HepG2 (cell line): ENCODE data around the gene MRFAP1L1. TPM values are rescaled to one million over a fixed set of nuclear protein-coding genes. Genes with fewer than 3 reads are reported as not detected.

ENCODE experiments used
- HDAC1 ChIP-seq: sonication (generic); formaldehyde crosslinking; IDR thresholded peaks from 2 replicates; pipeline ENCODE4 v1.5.1; 2020; ENCODE audit warnings: mild to moderate bottlenecking, missing genetic modification reagents
- PHF21A ChIP-seq: sonication (generic); formaldehyde crosslinking; IDR thresholded peaks from 2 replicates; pipeline ENCODE4 v1.5.0; 2020; ENCODE audit warnings: mild to moderate bottlenecking, missing genetic modification reagents
- RBAK ChIP-seq: sonication (generic); formaldehyde crosslinking; IDR thresholded peaks from 2 replicates; pipeline ENCODE4 v1.5.1; 2020; ENCODE audit warnings: mild to moderate bottlenecking, missing genetic modification reagents
- RCOR2 ChIP-seq: IDR thresholded peaks from 2 replicates; pipeline ENCODE4 v1.6.1; 2016; ENCODE audit warnings: missing biosample characterization, missing genetic modification reagents
- SIX4 ChIP-seq: sonication (generic); formaldehyde crosslinking; IDR thresholded peaks from 2 replicates; pipeline ENCODE4 v1.4.0; 2020; ENCODE audit warnings: missing genetic modification reagents
- SMARCC2 ChIP-seq: fragments of 450-650 bp; IDR thresholded peaks from 2 replicates; pipeline ENCODE4 v1.6.1; 2017; ENCODE audit warnings: antibody characterized with exemption, mild to moderate bottlenecking
- SNAPC4 ChIP-seq: sonication (generic); formaldehyde crosslinking; IDR thresholded peaks from 2 replicates; pipeline ENCODE4 v1.4.0; 2020; ENCODE audit warnings: mild to moderate bottlenecking, missing genetic modification reagents
- SP2 ChIP-seq: sonication (generic); formaldehyde crosslinking; IDR thresholded peaks from 2 replicates; pipeline ENCODE4 v1.5.1; 2020; ENCODE audit warnings: mild to moderate bottlenecking, missing genetic modification reagents
- SP5 ChIP-seq: IDR thresholded peaks from 2 replicates; pipeline ENCODE4 v1.6.1; 2016; ENCODE audit warnings: low read depth, borderline replicate concordance
- TP53 ChIP-seq: sonication (generic); formaldehyde crosslinking; conservative IDR thresholded peaks from 2 replicates; pipeline ENCODE4 v1.4.0; 2020; ENCODE audit warnings: missing genetic modification reagents
- ZBTB3 ChIP-seq: sonication (generic); formaldehyde crosslinking; IDR thresholded peaks from 2 replicates; pipeline ENCODE4 v1.4.0; 2020; ENCODE audit warnings: low read depth, mild to moderate bottlenecking, moderate library complexity, missing genetic modification reagents, borderline replicate concordance
- ZFY ChIP-seq: sonication (generic); formaldehyde crosslinking; IDR thresholded peaks from 2 replicates; pipeline ENCODE4 v1.4.0; 2020; ENCODE audit warnings: missing genetic modification reagents
- ZMYM3 ChIP-seq: sonication (generic); formaldehyde crosslinking; IDR thresholded peaks from 2 replicates; pipeline ENCODE4 v1.5.1; 2020; ENCODE audit warnings: mild to moderate bottlenecking, missing genetic modification reagents
- ZNF263 ChIP-seq: sonication (generic); formaldehyde crosslinking; IDR thresholded peaks from 2 replicates; pipeline ENCODE4 v1.4.0; 2020; ENCODE audit warnings: missing genetic modification reagents
- ZNF34 ChIP-seq: sonication (generic); formaldehyde crosslinking; IDR thresholded peaks from 2 replicates; pipeline ENCODE4 v1.4.0; 2020; ENCODE audit warnings: mild to moderate bottlenecking, missing genetic modification reagents, borderline replicate concordance
- ZNF574 ChIP-seq: sonication (generic); formaldehyde crosslinking; IDR thresholded peaks from 2 replicates; pipeline ENCODE4 v1.4.0; 2020; ENCODE audit warnings: missing genetic modification reagents
- ZNF629 ChIP-seq: sonication (generic); formaldehyde crosslinking; conservative IDR thresholded peaks from 2 replicates; pipeline ENCODE4 v1.5.0; 2020; ENCODE audit warnings: missing genetic modification reagents
- ZNF691 ChIP-seq: sonication (generic); formaldehyde crosslinking; IDR thresholded peaks from 2 replicates; pipeline ENCODE4 v1.4.0; 2020; ENCODE audit warnings: missing genetic modification reagents, low read depth, mild to moderate bottlenecking, borderline replicate concordance
- ZNF788 ChIP-seq: sonication (generic); formaldehyde crosslinking; IDR thresholded peaks from 2 replicates; pipeline ENCODE4 v1.5.0; 2020; ENCODE audit warnings: mild to moderate bottlenecking, missing genetic modification reagents, borderline replicate concordance
- ZNF878 ChIP-seq: sonication (generic); formaldehyde crosslinking; IDR thresholded peaks from 2 replicates; pipeline ENCODE4 v1.8.1; 2023; ENCODE audit warnings: mild to moderate bottlenecking, missing genetic modification reagents, moderate library complexity
- polyA plus RNA-seq, 8 experiments: library from polyadenylated mRNA; depleted of rRNA in 3 of 8; stranded (reverse) in 7 of 8; unstranded in 1 of 8; fragments of >200 nt; fragmentation: Illumina TruSeq in 4 of 8; extraction: Trizol in 4 of 8; gene quantifications; 2 replicates each; pipeline versions ENCODE4 v1.2.1 to v1.2.3, GENCODE V29; 2011 to 2016; ENCODE audit warnings: low read depth in 4 of 8, missing spikeins in 1 of 8, mixed read lengths in 1 of 8; ENCODE audit not compliant: insufficient read depth in 1 of 8
- total RNA-seq, 5 experiments: library from RNA; depleted of rRNA; stranded (reverse); fragments of >200 nt; fragmentation: Illumina TruSeq; extraction: Trizol; gene quantifications; 2 replicates each; pipeline ENCODE4 v1.2.3, GENCODE V29; 2016; ENCODE audit warnings: low read depth in 1 of 5

The MRFAP1L1 gene
- total and polyA plus RNA-seq, 2 of the 13 experiments (the other 11 are each of a cell fraction or from before 2014, with no cell fraction given): 44.8 to 76.6 TPM

- 0 out of 2 replicates have a peak, but pooled peaks have one; percentile 8 for TF ChIP-seq ZNF263 (CRISPR knock-in tag)
- 0 out of 2 replicates have a peak, but pooled peaks have one; percentile 2 for TF ChIP-seq ZNF878 (CRISPR knock-in tag)
- peak; percentile 70; the same call in 1 of the 2 replicates for TF ChIP-seq SP5 (CRISPR knock-in tag)
- TF ChIP-seq HDAC1 (CRISPR knock-in tag): peak; percentile 64
- TF ChIP-seq ZBTB3 (CRISPR knock-in tag): no peak
- TF ChIP-seq TP53 (CRISPR knock-in tag): no peak
- 0 out of 2 replicates have a peak, but pooled peaks have one; percentile 11 for TF ChIP-seq ZNF574 (CRISPR knock-in tag)
- no peak for TF ChIP-seq ZNF34 (CRISPR knock-in tag)
- TF ChIP-seq SP2 (CRISPR knock-in tag): 0 out of 2 replicates have a peak, but pooled peaks have one; percentile 21
- 0 out of 2 replicates have a peak, but pooled peaks have one; percentile 5 for TF ChIP-seq ZNF629
- TF ChIP-seq ZFY: peak; percentile 33
- peak; percentile 98 for TF ChIP-seq ZMYM3
- TF ChIP-seq PHF21A (CRISPR knock-in tag): peak; percentile 19; the same call in 1 of the 2 replicates
- TF ChIP-seq RCOR2 (CRISPR knock-in tag): peak; percentile 68; the same call in 1 of the 2 replicates
- TF ChIP-seq ZNF691 (CRISPR knock-in tag): peak; percentile 43; the same call in 1 of the 2 replicates
- TF ChIP-seq SIX4: no peak
- no peak for TF ChIP-seq SMARCC2
- TF ChIP-seq RBAK (CRISPR knock-in tag): no peak
- no peak for TF ChIP-seq SNAPC4 (CRISPR knock-in tag)
- peak; percentile 27; the same call in 1 of the 2 replicates for TF ChIP-seq ZNF788 (CRISPR knock-in tag)
Measured at GRCh38 chr4:6750286-6751221, 40.9 kb upstream of the MRFAP1L1 start (continued).
